Forelimb muscle (tissue), 1 donor: ENCODE results near the gene ROR2. TPM values are rescaled to one million over a fixed set of nuclear protein-coding genes. Genes with fewer than 3 reads are reported as not detected.
"Not testable (repeated sequence)": the region's sequence is repeated elsewhere in the genome, so short reads cannot be mapped to it uniquely, and the experiment has no call there.

Experiments
- DNase-seq: peaks from one replicate; pipeline ENCODE4 v3.0.0-alpha.2; 2013; ENCODE audit warnings: low read depth
- polyA plus RNA-seq: library from polyadenylated mRNA; unstranded; fragments of 120-200 nt; gene quantifications from one replicate; pipeline ENCODE4 v1.2.1, GENCODE V29; 2013; ENCODE audit not compliant: insufficient read length

The ROR2 gene
- polyA plus RNA-seq, 1 donor, result 2.7 TPM

DNA sequence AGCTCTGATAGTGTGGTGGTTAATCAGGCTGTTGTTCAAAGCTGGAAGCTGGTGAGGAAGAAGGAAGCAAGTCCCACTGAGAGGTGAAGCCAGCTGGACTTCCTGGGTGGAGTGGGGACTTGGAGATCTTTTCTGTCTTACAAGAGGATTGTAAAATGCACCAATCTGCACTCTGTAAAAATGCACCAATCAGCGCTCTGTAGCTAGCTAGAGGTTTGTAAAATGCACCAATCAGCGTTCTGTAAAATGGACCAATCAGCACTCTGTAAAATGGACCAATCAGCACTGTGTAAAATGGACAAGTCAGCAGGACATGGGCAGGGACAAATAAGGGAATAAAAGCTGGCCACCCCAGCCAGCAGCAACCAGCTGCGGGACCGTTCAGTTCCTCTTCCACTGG is 432.7 kb downstream of the ROR2 start:
- DNase-seq, result not testable (repeated sequence)

DNA sequence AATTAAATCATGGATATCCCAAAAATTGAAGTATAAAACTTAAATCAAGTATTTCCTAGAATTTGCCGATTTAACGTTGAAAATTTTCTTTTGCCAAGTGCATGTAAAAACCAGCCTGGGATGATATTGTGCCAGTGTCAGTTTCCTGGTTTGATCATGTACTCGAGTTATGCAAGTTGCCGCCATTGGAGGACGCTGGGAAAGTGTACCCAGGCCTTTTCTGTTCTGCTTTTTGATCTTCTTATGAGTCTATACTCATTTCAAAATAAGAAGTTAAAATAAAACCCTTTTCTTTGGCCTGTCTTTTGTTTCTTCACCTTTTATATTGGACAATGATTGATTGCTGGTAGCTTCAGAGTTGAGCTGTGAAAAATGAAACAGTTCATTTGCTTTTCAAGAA is 433.3 kb downstream of the ROR2 start:
- DNase-seq, result no peak

DNA sequence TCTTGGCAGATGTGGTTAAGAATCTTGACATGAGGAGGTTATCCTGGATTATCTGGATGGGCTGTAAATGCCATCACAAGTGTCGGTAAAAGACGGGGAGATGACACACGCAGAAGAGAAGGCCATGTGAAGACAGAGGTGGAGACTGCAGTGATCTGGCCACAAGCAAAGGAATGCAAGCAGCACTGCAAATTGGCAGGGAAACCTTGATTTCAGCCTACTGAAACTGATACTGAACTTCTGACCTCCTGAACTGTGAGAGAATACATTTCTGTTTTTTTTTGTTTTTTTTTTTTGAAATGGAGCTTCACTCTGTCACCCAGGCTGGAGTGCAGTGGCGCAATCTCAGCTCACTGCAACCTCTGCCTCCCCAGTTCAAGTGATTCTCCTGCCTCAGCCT is 433.9 kb downstream of the ROR2 start:
- DNase-seq, result no peak

DNA sequence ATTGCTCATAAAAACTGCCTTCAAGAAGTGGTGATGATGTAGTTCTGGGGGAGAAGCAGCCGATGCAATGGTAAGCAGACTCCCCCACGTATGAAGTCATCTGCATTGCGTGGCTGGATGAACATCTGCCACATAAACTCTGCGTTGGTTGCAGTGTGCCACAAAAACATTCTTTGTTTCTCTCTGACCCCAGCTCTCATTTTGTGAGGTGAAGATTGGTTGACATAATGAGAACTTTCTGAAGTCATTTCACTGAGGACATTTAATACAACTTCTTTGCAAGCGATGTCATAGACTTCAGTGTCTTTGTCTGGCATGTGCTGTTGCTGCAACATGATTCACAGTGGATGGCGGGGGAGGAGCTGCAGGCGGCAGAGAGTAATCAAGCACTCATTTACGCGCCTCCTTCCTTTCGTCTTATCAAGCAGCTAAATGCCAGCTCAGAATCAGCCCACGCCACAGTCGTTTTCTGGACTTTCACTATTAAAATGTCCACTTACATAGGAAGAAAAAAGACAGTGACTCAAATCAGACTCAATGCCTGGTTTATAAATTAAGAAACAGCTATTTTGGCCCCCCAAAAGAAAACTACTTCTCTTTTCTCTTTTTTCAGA is 434.8 kb downstream of the ROR2 start:
- DNase-seq, result no peak

Other genes starting within 250 kb of the ROR2 start
- 41.0 TPM for gene SPTLC1, start 165.2 kb upstream of the ROR2 start, polyA plus RNA-seq